K562 (cell line): ENCODE data around the gene CSF1R. TPM values are rescaled to one million over a fixed set of nuclear protein-coding genes. Genes with fewer than 3 reads are reported as not detected.

Source experiments
- ATAC-seq: fragments of 200-7000 bp; cut with Tn5 transposase; 3 replicates; pipeline ENCODE4 v1.9.1; 2020; ENCODE audit warnings: moderate library complexity
- BruUV-seq: library from RNA; stranded (reverse); fragments of 400-500 nt; replicated peaks from 2 replicates; lab custom pipeline; 2021; lab: Mats Ljungman, UMichigan
- CTCF ChIA-PET: fragments of 300-600 bp; formaldehyde crosslinking; extraction: SDS; loops from one replicate; lab custom pipeline; 2021; ENCODE audit warnings: low intra/inter-chr PET ratio; lab: Yijun Ruan, JAX
- POLR2A ChIA-PET: fragments of 300-600, 350-650 bp; sonication (Branson Sonifier 250); formaldehyde crosslinking; extraction: SDS; loops from one replicate; lab custom pipeline; 2021; ENCODE audit warnings: antibody characterized with exemption, inconsistent platforms; lab: Yijun Ruan, JAX
- DNase-seq, 4 experiments: peaks; one replicate each; pipeline versions ENCODE4 v3.0.0 to v3.0.0-alpha.2; 2011 to 2018; ENCODE audit warnings: low spot score in 3 of 4, mixed read lengths in 3 of 4; ENCODE audit errors: extremely low read depth in 1 of 4
- FAIRE-seq: peaks from 2 replicates; lab custom pipeline; 2011; peaks lifted over from hg19 to GRCh38; lab: Jason Lieb, UNC
- H2AFZ ChIP-seq: 2 replicates; pipeline ENCODE4 v1.6.0; 2011; ENCODE audit warnings: low read depth, low read length, control low read depth, inconsistent platforms
- H3K27ac ChIP-seq: fragments of 200-600 bp; 3 replicates; pipeline ENCODE4 v1.8.0; 2011; ENCODE audit warnings: low read depth, mild to moderate bottlenecking, control low read depth, inconsistent platforms, low read length, moderate library complexity, mixed read lengths; ENCODE audit errors: extremely low read depth
- H3K27me3 ChIP-seq, 2 experiments: fragments of 300-600 bp in 1 of 2; 2 replicates in 1 of 2; 3 replicates in 1 of 2; pipeline versions ENCODE4 v1.6.0 to v1.8.0; 2011; ENCODE audit warnings: inconsistent platforms in 2 of 2, low read length in 2 of 2, mild to moderate bottlenecking in 1 of 2, mixed read lengths in 1 of 2, moderate library complexity in 1 of 2; ENCODE audit not compliant: control insufficient read depth in 2 of 2, insufficient read depth in 2 of 2
- H3K36me3 ChIP-seq: fragments of 300-600 bp; 3 replicates; pipeline ENCODE4 v1.8.0; 2011; ENCODE audit warnings: mild to moderate bottlenecking, low read length, inconsistent platforms; ENCODE audit not compliant: control insufficient read depth, insufficient read depth
- H3K4me1 ChIP-seq, 2 experiments: fragments of 200-600 bp in 1 of 2; replicated peaks in 1 of 2; 2 replicates in 1 of 2; 3 replicates in 1 of 2; pipeline versions ENCODE4 v1.5.1 to v1.8.0; 2011; ENCODE audit warnings: inconsistent platforms in 2 of 2, low read length in 2 of 2, mild to moderate bottlenecking in 1 of 2, mixed read lengths in 1 of 2, moderate library complexity in 1 of 2; ENCODE audit not compliant: control insufficient read depth in 2 of 2, insufficient read depth in 2 of 2
- H3K4me2 ChIP-seq: 2 replicates; pipeline ENCODE4 v1.6.1; 2011; ENCODE audit warnings: low read length, control low read depth, inconsistent platforms, mixed read lengths; ENCODE audit not compliant: insufficient read depth
- H3K4me3 ChIP-seq: fragments of 200-600 bp; sonication (generic), shearing (Covaris generic); 2 replicates; pipeline ENCODE4 v1.5.1; 2016; ENCODE audit warnings: control low read depth, inconsistent platforms
- H3K79me2 ChIP-seq: fragments of 200-600 bp; 3 replicates; pipeline ENCODE4 v1.8.0; 2011; ENCODE audit warnings: low read length, inconsistent platforms; ENCODE audit not compliant: control insufficient read depth, insufficient read depth
- H3K9ac ChIP-seq, 2 experiments: 2 replicates each; pipeline versions ENCODE4 v1.6.0 to v1.6.1; 2011; ENCODE audit warnings: low read depth in 2 of 2, low read length in 2 of 2, control low read depth in 1 of 2, inconsistent platforms in 1 of 2, mild to moderate bottlenecking in 1 of 2, mixed read lengths in 1 of 2; ENCODE audit not compliant: insufficient read depth in 1 of 2
- H3K9me1 ChIP-seq: one replicate; pipeline ENCODE4 v1.6.0; 2011; ENCODE audit warnings: inconsistent platforms, mild to moderate bottlenecking, low read length, moderate library complexity; ENCODE audit not compliant: control insufficient read depth, insufficient read depth
- H3K9me3 ChIP-seq: replicated peaks from 2 replicates; pipeline ENCODE4 v1.5.1; 2011; ENCODE audit warnings: low read depth, low read length, inconsistent platforms; ENCODE audit not compliant: control insufficient read depth, insufficient read depth
- H4K20me1 ChIP-seq: replicated peaks from 2 replicates; pipeline ENCODE4 v1.6.1; 2011; ENCODE audit warnings: low read length, inconsistent platforms, mixed read lengths; ENCODE audit not compliant: control insufficient read depth, insufficient read depth
- BCL6 ChIP-seq: fragments of 250-450 bp; sonication (Bioruptor Pico); IDR thresholded peaks from 2 replicates; pipeline ENCODE4 v1.4.0; 2020
- BRF1 ChIP-seq: IDR thresholded peaks from 3 replicates; pipeline ENCODE4 v1.6.1; 2011; ENCODE audit warnings: borderline replicate concordance, mild to moderate bottlenecking; ENCODE audit not compliant: insufficient read length; ENCODE audit errors: extremely low read depth
- CHAMP1 ChIP-seq: fragments of 450-650 bp; IDR thresholded peaks from 2 replicates; pipeline ENCODE4 v1.6.1; 2016; ENCODE audit warnings: mild to moderate bottlenecking
- CHD4 ChIP-seq: fragments of 200-600 bp; sonication (generic); IDR thresholded peaks from 3 replicates; pipeline ENCODE4 v1.6.1; 2012; ENCODE audit warnings: low read depth, mild to moderate bottlenecking, mixed read lengths, low read length, inconsistent platforms; ENCODE audit not compliant: insufficient read depth, insufficient replicate concordance, poor library complexity, severe bottlenecking
- MIER1 ChIP-seq: fragments of 450-650 bp; IDR thresholded peaks from 2 replicates; pipeline ENCODE4 v1.6.1; 2016; ENCODE audit warnings: antibody characterized with exemption, mild to moderate bottlenecking, low read depth
- NONO ChIP-seq, 2 experiments: fragments of 200-400 bp in 1 of 2; fragments of 450-650 bp in 1 of 2; formaldehyde crosslinking in 1 of 2; IDR thresholded peaks; 2 replicates each; pipeline ENCODE4 v1.6.1; 2017; ENCODE audit warnings: low read depth in 2 of 2, mild to moderate bottlenecking in 2 of 2, moderate library complexity in 2 of 2, low read length in 1 of 2
- PHTF2 ChIP-seq: fragments of 250-450 bp; sonication (Bioruptor Pico); IDR thresholded peaks from 2 replicates; pipeline ENCODE4 v1.5.0; 2021; ENCODE audit warnings: mild to moderate bottlenecking
- SIN3A ChIP-seq, 2 experiments: fragments of 150-350 bp in 1 of 2; IDR thresholded peaks; 2 replicates each; pipeline ENCODE4 v1.6.1; 2011 to 2016; ENCODE audit warnings: borderline replicate concordance in 2 of 2, low read depth in 2 of 2, low read length in 2 of 2, mild to moderate bottlenecking in 2 of 2, moderate library complexity in 2 of 2; ENCODE audit not compliant: control insufficient read depth in 1 of 2
- ZBTB1 ChIP-seq: sonication (generic); formaldehyde crosslinking; IDR thresholded peaks from 2 replicates; pipeline ENCODE4 v1.8.1; 2023; ENCODE audit warnings: missing genetic modification reagents, low read depth, mild to moderate bottlenecking, borderline replicate concordance
- ZNF398 ChIP-seq: fragments of 250-450 bp; sonication (Bioruptor Pico); IDR thresholded peaks from 2 replicates; pipeline ENCODE4 v1.8.0; 2021; ENCODE audit warnings: moderate library complexity, mild to moderate bottlenecking, inconsistent platforms
- WGBS: fragments of 100-300 bp; shearing (Covaris generic); methylation state at CpG from one replicate; pipeline ENCODE4 v1.1.6; 2016; ENCODE audit warnings: low coverage, mixed read lengths; ENCODE audit not compliant: insufficient coverage; ENCODE audit errors: missing lambda C conversion rate; 5-methylcytosine and 5-hydroxymethylcytosine counted together
- in situ Hi-C: fragments of 300-500 bp; cut with MboI; formaldehyde crosslinking; loops from 4 replicates; pipeline ENCODE4 v1.15.0; 2018; ENCODE audit warnings: inconsistent platforms, mixed read lengths
- intact Hi-C: fragments of 100-400 bp; cut with micrococcal nuclease; formaldehyde crosslinking; loops from 2 replicates; pipeline ENCODE4 v1.14.2; 2022
- polyA plus RNA-seq, 8 experiments: library from polyadenylated mRNA; depleted of rRNA in 4 of 8; stranded (reverse) in 5 of 8; unstranded in 3 of 8; fragments of >200 nt; fragmentation: Nextera tagmentation in 2 of 8; fragmentation: Illumina TruSeq in 1 of 8; extraction: Ambion mirVana in 2 of 8; extraction: Trizol in 1 of 8; gene quantifications; 2 replicates each; pipeline versions ENCODE4 v1.2.1 to v1.2.3, GENCODE V29; 2011 to 2014; ENCODE audit warnings: inconsistent platforms in 1 of 8, missing spikeins in 1 of 8
- total RNA-seq, 7 experiments: library from RNA; depleted of rRNA in 6 of 7; stranded (reverse); fragments of >200 nt in 6 of 7; fragmentation: Illumina TruSeq in 2 of 7; extraction: Trizol in 2 of 7; gene quantifications; 2 replicates each; pipeline versions ENCODE4 v1.2.1 to v1.2.3, GENCODE V29; 2011 to 2021; ENCODE audit warnings: low replicate concordance in 1 of 7

The CSF1R gene
- total and polyA plus RNA-seq, 9 of the 15 experiments (the other 6 are each of a cell fraction or from before 2014, with no cell fraction given), result 0.03 to 0.64 (median 0.20) TPM; not detected in 6

- POLR2A ChIA-PET, result no interaction called here
- CTCF ChIA-PET, result no interaction called here
- intact Hi-C loops, result no loop called here
- Histone ChIP-seq H3K79me2 (no peaks in the 10 kb centered on the region), H3K4me3 (no peak overlapping the region), H3K9ac (no peak overlapping the region), H3K36me3 (no peaks in the 10 kb centered on the region), H3K4me1 (peaks cover 8 to 14% of the 10 kb centered on the region in 2 experiments; a peak in 4 of 5 replicates), H3K9me1 (no peaks in the 10 kb centered on the region), H3K9me3 (no peaks in the 10 kb centered on the region), H2AFZ (no peak overlapping the region), H3K4me2 (no peak overlapping the region), H3K27me3 (peaks cover 11 to 44% of the 10 kb centered on the region in 2 experiments; a peak in 4 of 5 replicates), H3K27ac (no peak overlapping the region), H4K20me1 (peaks cover 3% of the 10 kb centered on the region; the same call in 1 of the 2 replicates)
- WGBS, result 56% methylated on average over 21 of the region's 22 CpGs
- DNase-seq, result no peak
- ATAC-seq, result no peak
- BruUV-seq, result no TSS peak
- FAIRE-seq, result no peak
- in situ Hi-C loops, result no loop called here
- TF ChIP-seq PHTF2 (CRISPR knock-in tag), result no peak
- no peak for TF ChIP-seq ZNF398
- no peak for TF ChIP-seq BCL6 (CRISPR knock-in tag)
- no peak for TF ChIP-seq CHAMP1
- no peak for TF ChIP-seq NONO (IDR thresholded peaks at IDR 0.05; ENCODE audit: low read depth in 2 of 2, low read length in 1 of 2)
- TF ChIP-seq ZBTB1, result no peak
- TF ChIP-seq CHD4, result no peak
- TF ChIP-seq BRF1, result no peak
- TF ChIP-seq MIER1, result no peak
- no peak for TF ChIP-seq SIN3A (IDR thresholded peaks at IDR 0.05; ENCODE audit: borderline replicate concordance in 2 of 2, control insufficient read depth in 1 of 2, low read depth in 2 of 2, low read length in 2 of 2)
Measured at GRCh38 chr5:150132740-150133139, 46.4 kb upstream of the CSF1R start.
